NCI-H526 (cell line): ENCODE measurements around the gene TNRC6B.
"Not testable (repeated sequence)": the region's sequence is repeated elsewhere in the genome, so short reads cannot be mapped to it uniquely, and the experiment has no call there.

Experiments
- DNase-seq, 2 experiments: peaks; one replicate each; lab custom pipeline; 2025; lab: John Stamatoyannopoulos, UW

Gene TNRC6B

GRCh38 chr22:40364431-40364830 lies 186.7 kb downstream of the TNRC6B start:
- DNase-seq = no peak

GRCh38 chr22:40366068-40366467 lies 188.3 kb downstream of the TNRC6B start:
- DNase-seq = no peak

GRCh38 chr22:40367342-40367741 lies 189.6 kb downstream of the TNRC6B start:
- DNase-seq = no peak

GRCh38 chr22:40368016-40368415 lies 190.3 kb downstream of the TNRC6B start:
- DNase-seq = no peak

- no peak for DNase-seq
Measured at GRCh38 chr22:40368836-40369235, 191.1 kb downstream of the TNRC6B start.

GRCh38 chr22:40374567-40374966 lies 196.8 kb downstream of the TNRC6B start:
- DNase-seq = no peak

GRCh38 chr22:40376149-40376548 lies 198.4 kb downstream of the TNRC6B start:
- no peak for DNase-seq

- no peak for DNase-seq
Measured at GRCh38 chr22:40377931-40378330, 200.2 kb downstream of the TNRC6B start.

- not testable (repeated sequence) for DNase-seq
Measured at GRCh38 chr22:40378448-40378847, 200.7 kb downstream of the TNRC6B start.

- no peak for DNase-seq
Measured at GRCh38 chr22:40381461-40381860, 203.7 kb downstream of the TNRC6B start.

GRCh38 chr22:40383905-40384304 lies 206.2 kb downstream of the TNRC6B start:
- DNase-seq = no peak

- no peak for DNase-seq
Measured at GRCh38 chr22:40385036-40385782, 207.5 kb downstream of the TNRC6B start.
